ENCODE measurements around the gene B4GALNT3. TPM values are rescaled to one million over a fixed set of nuclear protein-coding genes. Genes with fewer than 3 reads are reported as not detected.
A peak's percentile ranks its signal among the peaks of the same experiment; 100 is the strongest.

Gene B4GALNT3
- total and polyA plus RNA-seq, 2 of the 13 experiments (the other 11 are each of a cell fraction or from before 2014, with no cell fraction given), result 3.2 to 4.4 TPM

GRCh38 chr12:585062-586061 is 125.6 kb downstream of the B4GALNT3 start (continued):
- TF ChIP-seq ZNF234 (CRISPR knock-in tag; conservative IDR thresholded peaks at IDR 0.05), result no peak
- no peak for TF ChIP-seq ZNF496 (CRISPR knock-in tag; IDR thresholded peaks at IDR 0.05; ENCODE audit: insufficient replicate concordance)
- peak; percentile 95 for TF ChIP-seq FOXO1 (CRISPR knock-in tag; IDR thresholded peaks at IDR 0.05)
- no peak for TF ChIP-seq MATR3 (CRISPR knock-in tag; IDR thresholded peaks at IDR 0.05)
- TF ChIP-seq POLR2AphosphoS5 (IDR thresholded peaks at IDR 0.05; ENCODE audit: low read depth, low read length), result no peak
- TF ChIP-seq ZNF30 (CRISPR knock-in tag; IDR thresholded peaks at IDR 0.05), result no peak
- peak; percentile 95 for TF ChIP-seq MTA1 (CRISPR knock-in tag; IDR thresholded peaks at IDR 0.05; ENCODE audit: borderline replicate concordance)
- TF ChIP-seq SNAPC2 (CRISPR knock-in tag; IDR thresholded peaks at IDR 0.05), result no peak
- 0 out of 2 replicates have a peak, but pooled peaks have one; percentile 68 for TF ChIP-seq TSC22D2 (CRISPR knock-in tag; IDR thresholded peaks at IDR 0.05; ENCODE audit: borderline replicate concordance)
- no peak; the same call in 1 of the 2 replicates for TF ChIP-seq ZNF891 (CRISPR knock-in tag; IDR thresholded peaks at IDR 0.05)
- TF ChIP-seq ZFP62 (CRISPR knock-in tag; IDR thresholded peaks at IDR 0.05), result no peak
- TF ChIP-seq RBM39 (IDR thresholded peaks at IDR 0.05; ENCODE audit: low read depth, low read length, poor library complexity, severe bottlenecking), result no peak
- TF ChIP-seq KDM2A (CRISPR knock-in tag; IDR thresholded peaks at IDR 0.05; ENCODE audit: borderline replicate concordance, low read depth), result no peak
- no peak for TF ChIP-seq BRCA1 (CRISPR knock-in tag; IDR thresholded peaks at IDR 0.05)
- TF ChIP-seq, protein P1, sequence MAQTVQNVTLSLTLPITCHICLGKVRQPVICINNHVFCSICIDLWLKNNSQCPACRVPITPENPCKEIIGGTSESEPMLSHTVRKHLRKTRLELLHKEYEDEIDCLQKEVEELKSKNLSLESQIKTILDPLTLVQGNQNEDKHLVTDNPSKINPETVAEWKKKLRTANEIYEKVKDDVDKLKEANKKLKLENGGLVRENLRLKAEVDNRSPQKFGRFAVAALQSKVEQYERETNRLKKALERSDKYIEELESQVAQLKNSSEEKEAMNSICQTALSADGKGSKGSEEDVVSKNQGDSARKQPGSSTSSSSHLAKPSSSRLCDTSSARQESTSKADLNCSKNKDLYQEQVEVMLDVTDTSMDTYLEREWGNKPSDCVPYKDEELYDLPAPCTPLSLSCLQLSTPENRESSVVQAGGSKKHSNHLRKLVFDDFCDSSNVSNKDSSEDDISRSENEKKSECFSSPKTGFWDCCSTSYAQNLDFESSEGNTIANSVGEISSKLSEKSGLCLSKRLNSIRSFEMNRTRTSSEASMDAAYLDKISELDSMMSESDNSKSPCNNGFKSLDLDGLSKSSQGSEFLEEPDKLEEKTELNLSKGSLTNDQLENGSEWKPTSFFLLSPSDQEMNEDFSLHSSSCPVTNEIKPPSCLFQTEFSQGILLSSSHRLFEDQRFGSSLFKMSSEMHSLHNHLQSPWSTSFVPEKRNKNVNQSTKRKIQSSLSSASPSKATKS (CRISPR knock-in tag; IDR thresholded peaks at IDR 0.05), result no peak
- no peak for TF ChIP-seq MTA3 (CRISPR knock-in tag; IDR thresholded peaks at IDR 0.05)
- TF ChIP-seq THAP11 (CRISPR knock-in tag; IDR thresholded peaks at IDR 0.05), result peak; percentile 74
- TF ChIP-seq ISL2 (CRISPR knock-in tag; IDR thresholded peaks at IDR 0.05), result peak; percentile 80
- no peak for TF ChIP-seq CEBPZ (IDR thresholded peaks at IDR 0.05; ENCODE audit: low read length)
- TF ChIP-seq ZNF746 (CRISPR knock-in tag; IDR thresholded peaks at IDR 0.05), result peak; percentile 76
- TF ChIP-seq, protein P2, sequence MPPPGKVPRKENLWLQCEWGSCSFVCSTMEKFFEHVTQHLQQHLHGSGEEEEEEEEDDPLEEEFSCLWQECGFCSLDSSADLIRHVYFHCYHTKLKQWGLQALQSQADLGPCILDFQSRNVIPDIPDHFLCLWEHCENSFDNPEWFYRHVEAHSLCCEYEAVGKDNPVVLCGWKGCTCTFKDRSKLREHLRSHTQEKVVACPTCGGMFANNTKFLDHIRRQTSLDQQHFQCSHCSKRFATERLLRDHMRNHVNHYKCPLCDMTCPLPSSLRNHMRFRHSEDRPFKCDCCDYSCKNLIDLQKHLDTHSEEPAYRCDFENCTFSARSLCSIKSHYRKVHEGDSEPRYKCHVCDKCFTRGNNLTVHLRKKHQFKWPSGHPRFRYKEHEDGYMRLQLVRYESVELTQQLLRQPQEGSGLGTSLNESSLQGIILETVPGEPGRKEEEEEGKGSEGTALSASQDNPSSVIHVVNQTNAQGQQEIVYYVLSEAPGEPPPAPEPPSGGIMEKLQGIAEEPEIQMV (CRISPR knock-in tag; IDR thresholded peaks at IDR 0.05; ENCODE audit: low read depth), result no peak
- peak; percentile 94 for TF ChIP-seq HNF4G (IDR thresholded peaks at IDR 0.05; ENCODE audit: borderline replicate concordance, low read depth, low read length)
- TF ChIP-seq HNF4G (CRISPR knock-in tag; IDR thresholded peaks at IDR 0.05; ENCODE audit: borderline replicate concordance, low read depth), result peak; percentile 98
- TF ChIP-seq ZMAT3 (CRISPR knock-in tag; conservative IDR thresholded peaks at IDR 0.05), result peak; percentile 54; the same call in 1 of the 2 replicates
